Mesothelial cell of epicardium (in vitro differentiated cells): ENCODE measurements around the gene FHIT. TPM values are rescaled to one million over a fixed set of nuclear protein-coding genes. Genes with fewer than 3 reads are reported as not detected.

Source experiments
- DNase-seq, 2 experiments: peaks; one replicate each; pipeline ENCODE4 v3.0.0; 2021; ENCODE audit warnings: low spot score in 2 of 2; ENCODE audit not compliant: unreplicated experiment in 2 of 2
- H3K27ac Mint-ChIP-seq: 2 replicates; pipeline ENCODE4 v1.8.0; 2021; ENCODE audit warnings: mixed read lengths
- H3K27me3 Mint-ChIP-seq: 2 replicates; pipeline ENCODE4 v1.8.0; 2021; ENCODE audit warnings: low read depth, mixed read lengths
- H3K36me3 Mint-ChIP-seq: 2 replicates; pipeline ENCODE4 v1.8.0; 2021; ENCODE audit warnings: mixed read lengths
- H3K4me1 Mint-ChIP-seq: 2 replicates; pipeline ENCODE4 v1.8.0; 2021; ENCODE audit warnings: mixed read lengths
- H3K4me3 Mint-ChIP-seq: 2 replicates; pipeline ENCODE4 v1.8.0; 2021; ENCODE audit warnings: mild to moderate bottlenecking, moderate library complexity, mixed read lengths
- H3K9me3 Mint-ChIP-seq: 2 replicates; pipeline ENCODE4 v1.8.0; 2021; ENCODE audit warnings: mixed read lengths
- CTCF ChIP-seq: fragments of 200-600 bp; sonication (generic); IDR thresholded peaks from one replicate; pipeline ENCODE4 v1.5.0; 2021; ENCODE audit warnings: antibody characterized with exemption; ENCODE audit not compliant: unreplicated experiment
- total RNA-seq: library from RNA; stranded (reverse); gene quantifications from 3 replicates; pipeline ENCODE4 v1.2.1, GENCODE V29; 2021

Gene FHIT
- total RNA-seq, 1 donor from 2014 or later = 10.7 TPM

GRCh38 chr3:60765776-60766175 lies 485.5 kb downstream of the FHIT start:
- no peak overlapping the region for H3K27ac Mint-ChIP-seq
- no peak for TF ChIP-seq CTCF
- H3K27me3 Mint-ChIP-seq = no peaks in the 10 kb centered on the region
- H3K36me3 Mint-ChIP-seq = no peaks in the 10 kb centered on the region
- no peak overlapping the region for H3K4me3 Mint-ChIP-seq
- H3K9me3 Mint-ChIP-seq = peaks cover 9% of the 10 kb centered on the region
- H3K4me1 Mint-ChIP-seq = peaks cover 8% of the 10 kb centered on the region
- no peak for DNase-seq

- H3K27ac Mint-ChIP-seq = no peak overlapping the region
- no peak for DNase-seq
- peaks cover 7% of the 10 kb centered on the region for H3K9me3 Mint-ChIP-seq
- TF ChIP-seq CTCF = no peak
- no peaks in the 10 kb centered on the region for H3K36me3 Mint-ChIP-seq
- H3K4me1 Mint-ChIP-seq = no peaks in the 10 kb centered on the region
- no peaks in the 10 kb centered on the region for H3K27me3 Mint-ChIP-seq
- no peak overlapping the region for H3K4me3 Mint-ChIP-seq
Observed at GRCh38 chr3:60764870-60765269, 486.4 kb downstream of the FHIT start.

GRCh38 chr3:60760145-60760544 lies 491.1 kb downstream of the FHIT start:
- H3K9me3 Mint-ChIP-seq = peaks cover 4% of the 10 kb centered on the region
- no peaks in the 10 kb centered on the region for H3K27me3 Mint-ChIP-seq
- no peak overlapping the region for H3K27ac Mint-ChIP-seq
- no peaks in the 10 kb centered on the region for H3K36me3 Mint-ChIP-seq
- H3K4me3 Mint-ChIP-seq = no peak overlapping the region
- no peak for DNase-seq
- peaks cover 2% of the 10 kb centered on the region for H3K4me1 Mint-ChIP-seq
- TF ChIP-seq CTCF = no peak

- DNase-seq = no peak
- H3K27me3 Mint-ChIP-seq = no peaks in the 10 kb centered on the region
- TF ChIP-seq CTCF = no peak
- no peak overlapping the region for H3K4me3 Mint-ChIP-seq
- no peaks in the 10 kb centered on the region for H3K36me3 Mint-ChIP-seq
- H3K4me1 Mint-ChIP-seq = peaks cover 5% of the 10 kb centered on the region
- no peak overlapping the region for H3K27ac Mint-ChIP-seq
- peaks cover 4% of the 10 kb centered on the region for H3K9me3 Mint-ChIP-seq
Observed at GRCh38 chr3:60759439-60759838, 491.8 kb downstream of the FHIT start.

- Mint-ChIP-seq H3K27ac (no peak overlapping the region), H3K36me3 (no peaks in the 10 kb centered on the region), H3K27me3 (no peaks in the 10 kb centered on the region), H3K9me3 (peaks cover 4% of the 10 kb centered on the region), H3K4me1 (peaks cover 5% of the 10 kb centered on the region), H3K4me3 (no peak overlapping the region)
- DNase-seq = no peak
- no peak for TF ChIP-seq CTCF
Observed at GRCh38 chr3:60758831-60759230, 492.4 kb downstream of the FHIT start.

GRCh38 chr3:60758171-60758570 lies 493.1 kb downstream of the FHIT start:
- DNase-seq = no peak
- Mint-ChIP-seq H3K36me3 (no peaks in the 10 kb centered on the region), H3K27ac (no peak overlapping the region), H3K4me3 (no peak overlapping the region), H3K4me1 (peaks cover 5% of the 10 kb centered on the region), H3K27me3 (no peaks in the 10 kb centered on the region), H3K9me3 (peaks cover 4% of the 10 kb centered on the region)
- TF ChIP-seq CTCF = no peak
